OCI-LY3 (cell line): Measurements from ENCODE around the gene RAB11FIP4.

Experiments
- CTCF ChIP-seq: fragments of 200-600, 300-600 bp; sonication (generic); IDR thresholded peaks from 2 replicates; pipeline ENCODE4 v1.5.1; 2014; ENCODE audit warnings: antibody characterized with exemption, low read length, low read depth
- EZH2phosphoT487 ChIP-seq: fragments of 200-600 bp; shearing (Covaris generic); IDR thresholded peaks from 2 replicates; pipeline ENCODE4 v1.6.1; 2018; ENCODE audit warnings: antibody characterized with exemption, mixed run types, low read depth

GRCh38 chr17:31442276-31442675 is 50.8 kb downstream of the RAB11FIP4 start:
- TF ChIP-seq CTCF (no peak), EZH2phosphoT487 (no peak)
